A549 (cell line): ENCODE measurements around the gene STPG2.

Experiments
- BHLHE40 ChIP-seq: IDR thresholded peaks from 2 replicates; pipeline ENCODE4 v1.6.1; 2012; ENCODE audit warnings: low read depth, low read length, inconsistent platforms
- EP300 ChIP-seq, 2 experiments: fragments of >200 bp; sonication (Bioruptor Twin); formaldehyde crosslinking; IDR thresholded peaks; 2 replicates in 1 of 2; 3 replicates in 1 of 2; pipeline ENCODE4 v1.6.1; 2016 to 2017
- ESRRA ChIP-seq: fragments of 150-350 bp; IDR thresholded peaks from 2 replicates; pipeline ENCODE4 v1.6.1; 2014; ENCODE audit warnings: mild to moderate bottlenecking, low read length, borderline replicate concordance
- FOSB ChIP-seq: fragments of 250-450 bp; sonication (Bioruptor Pico); IDR thresholded peaks from 2 replicates; pipeline ENCODE4 v1.5.0; 2020; ENCODE audit warnings: mild to moderate bottlenecking, moderate library complexity
- FOSL2 ChIP-seq, 2 experiments: fragments of 450-650 bp in 1 of 2; fragments of >200 bp in 1 of 2; sonication (Bioruptor Twin) in 1 of 2; formaldehyde crosslinking; IDR thresholded peaks; 2 replicates each; pipeline versions ENCODE4 v1.5.0 to v1.6.1; 2016 to 2020; ENCODE audit warnings: mild to moderate bottlenecking in 1 of 2, moderate library complexity in 1 of 2
- NFE2L2 ChIP-seq: fragments of 150-350 bp; conservative IDR thresholded peaks from 2 replicates; pipeline ENCODE4 v1.6.1; 2014; ENCODE audit warnings: low read length
- POLR2AphosphoS2 ChIP-seq: conservative IDR thresholded peaks from 2 replicates; pipeline ENCODE4 v1.6.1; 2012; ENCODE audit warnings: low read length, improper control_type of control experiment, inconsistent platforms
- RAD21 ChIP-seq, 2 experiments: fragments of >200 bp in 1 of 2; sonication (Bioruptor Twin) in 1 of 2; formaldehyde crosslinking in 1 of 2; IDR thresholded peaks in 1 of 2; conservative IDR thresholded peaks in 1 of 2; 2 replicates in 1 of 2; 3 replicates in 1 of 2; pipeline ENCODE4 v1.6.1; 2012 to 2018; ENCODE audit warnings: inconsistent platforms in 1 of 2
- ZFP36 ChIP-seq: fragments of 450-650 bp; IDR thresholded peaks from 2 replicates; pipeline ENCODE4 v1.6.1; 2014; ENCODE audit warnings: borderline replicate concordance; ENCODE audit not compliant: partially characterized antibody
- ZNF302 ChIP-seq: fragments of 250-450 bp; sonication (Bioruptor Pico); IDR thresholded peaks from 2 replicates; pipeline ENCODE4 v1.9.0; 2021; ENCODE audit warnings: inconsistent platforms, mild to moderate bottlenecking, moderate library complexity
- TF ChIP-seq, protein P1 (sequence below): fragments of >200 bp; sonication (Bioruptor Twin); formaldehyde crosslinking; IDR thresholded peaks from 3 replicates; pipeline ENCODE4 v1.5.1; 2016
- TF ChIP-seq, protein P2 (sequence below): fragments of 200-600 bp; sonication (generic); IDR thresholded peaks from 2 replicates; pipeline ENCODE4 v1.6.1; 2016; ENCODE audit warnings: antibody characterized with exemption, mild to moderate bottlenecking, moderate library complexity
- TF ChIP-seq, protein P3 (sequence below): fragments of 150-350 bp; IDR thresholded peaks from 2 replicates; pipeline ENCODE4 v1.6.1; 2014; ENCODE audit warnings: low read depth, mild to moderate bottlenecking, low read length
- TF ChIP-seq, protein P4 (sequence below): IDR thresholded peaks from 2 replicates; pipeline ENCODE4 v1.6.1; 2012; ENCODE audit warnings: low read depth, borderline replicate concordance

DNA sequence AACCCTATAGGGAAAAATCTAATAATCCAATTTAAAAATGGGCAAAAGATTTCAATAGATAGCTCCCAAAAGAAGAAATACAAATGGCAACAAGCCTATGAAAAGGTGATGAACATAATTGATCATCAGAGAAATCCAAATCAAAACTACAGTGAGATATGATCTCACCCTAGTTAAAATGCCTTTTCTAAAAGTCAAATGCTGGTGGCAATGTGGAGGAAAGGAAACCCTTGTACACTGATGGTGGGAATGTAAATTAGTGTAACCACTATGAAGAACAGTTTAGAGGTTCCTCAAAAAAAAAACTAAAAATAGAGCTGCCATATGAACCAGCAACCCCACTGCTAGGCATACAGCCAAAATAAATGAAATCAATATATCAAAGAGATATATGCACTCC is 44.5 kb downstream of the STPG2 start:
- TF ChIP-seq, protein P1, sequence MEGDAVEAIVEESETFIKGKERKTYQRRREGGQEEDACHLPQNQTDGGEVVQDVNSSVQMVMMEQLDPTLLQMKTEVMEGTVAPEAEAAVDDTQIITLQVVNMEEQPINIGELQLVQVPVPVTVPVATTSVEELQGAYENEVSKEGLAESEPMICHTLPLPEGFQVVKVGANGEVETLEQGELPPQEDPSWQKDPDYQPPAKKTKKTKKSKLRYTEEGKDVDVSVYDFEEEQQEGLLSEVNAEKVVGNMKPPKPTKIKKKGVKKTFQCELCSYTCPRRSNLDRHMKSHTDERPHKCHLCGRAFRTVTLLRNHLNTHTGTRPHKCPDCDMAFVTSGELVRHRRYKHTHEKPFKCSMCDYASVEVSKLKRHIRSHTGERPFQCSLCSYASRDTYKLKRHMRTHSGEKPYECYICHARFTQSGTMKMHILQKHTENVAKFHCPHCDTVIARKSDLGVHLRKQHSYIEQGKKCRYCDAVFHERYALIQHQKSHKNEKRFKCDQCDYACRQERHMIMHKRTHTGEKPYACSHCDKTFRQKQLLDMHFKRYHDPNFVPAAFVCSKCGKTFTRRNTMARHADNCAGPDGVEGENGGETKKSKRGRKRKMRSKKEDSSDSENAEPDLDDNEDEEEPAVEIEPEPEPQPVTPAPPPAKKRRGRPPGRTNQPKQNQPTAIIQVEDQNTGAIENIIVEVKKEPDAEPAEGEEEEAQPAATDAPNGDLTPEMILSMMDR, result no peak
- TF ChIP-seq, protein P2, sequence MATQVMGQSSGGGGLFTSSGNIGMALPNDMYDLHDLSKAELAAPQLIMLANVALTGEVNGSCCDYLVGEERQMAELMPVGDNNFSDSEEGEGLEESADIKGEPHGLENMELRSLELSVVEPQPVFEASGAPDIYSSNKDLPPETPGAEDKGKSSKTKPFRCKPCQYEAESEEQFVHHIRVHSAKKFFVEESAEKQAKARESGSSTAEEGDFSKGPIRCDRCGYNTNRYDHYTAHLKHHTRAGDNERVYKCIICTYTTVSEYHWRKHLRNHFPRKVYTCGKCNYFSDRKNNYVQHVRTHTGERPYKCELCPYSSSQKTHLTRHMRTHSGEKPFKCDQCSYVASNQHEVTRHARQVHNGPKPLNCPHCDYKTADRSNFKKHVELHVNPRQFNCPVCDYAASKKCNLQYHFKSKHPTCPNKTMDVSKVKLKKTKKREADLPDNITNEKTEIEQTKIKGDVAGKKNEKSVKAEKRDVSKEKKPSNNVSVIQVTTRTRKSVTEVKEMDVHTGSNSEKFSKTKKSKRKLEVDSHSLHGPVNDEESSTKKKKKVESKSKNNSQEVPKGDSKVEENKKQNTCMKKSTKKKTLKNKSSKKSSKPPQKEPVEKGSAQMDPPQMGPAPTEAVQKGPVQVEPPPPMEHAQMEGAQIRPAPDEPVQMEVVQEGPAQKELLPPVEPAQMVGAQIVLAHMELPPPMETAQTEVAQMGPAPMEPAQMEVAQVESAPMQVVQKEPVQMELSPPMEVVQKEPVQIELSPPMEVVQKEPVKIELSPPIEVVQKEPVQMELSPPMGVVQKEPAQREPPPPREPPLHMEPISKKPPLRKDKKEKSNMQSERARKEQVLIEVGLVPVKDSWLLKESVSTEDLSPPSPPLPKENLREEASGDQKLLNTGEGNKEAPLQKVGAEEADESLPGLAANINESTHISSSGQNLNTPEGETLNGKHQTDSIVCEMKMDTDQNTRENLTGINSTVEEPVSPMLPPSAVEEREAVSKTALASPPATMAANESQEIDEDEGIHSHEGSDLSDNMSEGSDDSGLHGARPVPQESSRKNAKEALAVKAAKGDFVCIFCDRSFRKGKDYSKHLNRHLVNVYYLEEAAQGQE, result no peak
- TF ChIP-seq BHLHE40 (no peak), EP300 (IDR thresholded peaks at IDR 0.05) (no peak), ZNF302 (no peak), ESRRA (no peak), RAD21 (conservative IDR thresholded peaks at IDR 0.05 in 1 of 2, IDR thresholded peaks at IDR 0.05 in 1 of 2) (no peak), NFE2L2 (no peak), FOSB (CRISPR knock-in tag) (no peak), POLR2AphosphoS2 (no peak), FOSL2 (IDR thresholded peaks at IDR 0.05) (no peak), FOSL2 (CRISPR knock-in tag; IDR thresholded peaks at IDR 0.05) (no peak), ZFP36 (no peak)
- TF ChIP-seq, protein P3, sequence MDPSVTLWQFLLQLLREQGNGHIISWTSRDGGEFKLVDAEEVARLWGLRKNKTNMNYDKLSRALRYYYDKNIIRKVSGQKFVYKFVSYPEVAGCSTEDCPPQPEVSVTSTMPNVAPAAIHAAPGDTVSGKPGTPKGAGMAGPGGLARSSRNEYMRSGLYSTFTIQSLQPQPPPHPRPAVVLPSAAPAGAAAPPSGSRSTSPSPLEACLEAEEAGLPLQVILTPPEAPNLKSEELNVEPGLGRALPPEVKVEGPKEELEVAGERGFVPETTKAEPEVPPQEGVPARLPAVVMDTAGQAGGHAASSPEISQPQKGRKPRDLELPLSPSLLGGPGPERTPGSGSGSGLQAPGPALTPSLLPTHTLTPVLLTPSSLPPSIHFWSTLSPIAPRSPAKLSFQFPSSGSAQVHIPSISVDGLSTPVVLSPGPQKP, result no peak
- TF ChIP-seq, protein P4, sequence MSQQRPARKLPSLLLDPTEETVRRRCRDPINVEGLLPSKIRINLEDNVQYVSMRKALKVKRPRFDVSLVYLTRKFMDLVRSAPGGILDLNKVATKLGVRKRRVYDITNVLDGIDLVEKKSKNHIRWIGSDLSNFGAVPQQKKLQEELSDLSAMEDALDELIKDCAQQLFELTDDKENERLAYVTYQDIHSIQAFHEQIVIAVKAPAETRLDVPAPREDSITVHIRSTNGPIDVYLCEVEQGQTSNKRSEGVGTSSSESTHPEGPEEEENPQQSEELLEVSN, result no peak
